ENCODE results near the gene SLC39A11.

Gene SLC39A11

GRCh38 chr17:73123606-73124320, 31.3 kb upstream of the SLC39A11 start:
- no peak for TF ChIP-seq CTCF (IDR thresholded peaks at IDR 0.05; ENCODE audit: low read depth, low read length, missing control alignments)
- DNase-seq (ENCODE audit: extremely low read depth, low read depth), result no peak
- no peak overlapping the region for H3K4me3 ChIP-seq (replicated peaks; ENCODE audit: low read depth, low read length)

- DNase-seq (ENCODE audit: extremely low read depth, low read depth), result no peak
- no peak overlapping the region for H3K4me3 ChIP-seq (replicated peaks; ENCODE audit: low read depth, low read length)
- no peak for TF ChIP-seq CTCF (IDR thresholded peaks at IDR 0.05; ENCODE audit: low read depth, low read length, missing control alignments)
These were observed 30.6 kb upstream of the SLC39A11 start for GRCh38 chr17:73122953-73123605.

GRCh38 chr17:73121506-73121905, 29.0 kb upstream of the SLC39A11 start:
- no peak overlapping the region for H3K4me3 ChIP-seq (replicated peaks; ENCODE audit: low read depth, low read length)
- DNase-seq (ENCODE audit: extremely low read depth, low read depth), result no peak
- no peak for TF ChIP-seq CTCF (IDR thresholded peaks at IDR 0.05; ENCODE audit: low read depth, low read length, missing control alignments)

GRCh38 chr17:73119631-73120030, 27.1 kb upstream of the SLC39A11 start:
- DNase-seq (ENCODE audit: extremely low read depth, low read depth), result no peak
- TF ChIP-seq CTCF (IDR thresholded peaks at IDR 0.05; ENCODE audit: low read depth, low read length, missing control alignments), result no peak
- H3K4me3 ChIP-seq (replicated peaks; ENCODE audit: low read depth, low read length), result no peak overlapping the region

- DNase-seq (ENCODE audit: extremely low read depth, low read depth), result no peak
- no peak overlapping the region for H3K4me3 ChIP-seq (replicated peaks; ENCODE audit: low read depth, low read length)
- no peak for TF ChIP-seq CTCF (IDR thresholded peaks at IDR 0.05; ENCODE audit: low read depth, low read length, missing control alignments)
These were observed 26.5 kb upstream of the SLC39A11 start for GRCh38 chr17:73118951-73119391.

GRCh38 chr17:73118139-73118538, 25.7 kb upstream of the SLC39A11 start:
- H3K4me3 ChIP-seq (replicated peaks; ENCODE audit: low read depth, low read length), result no peak overlapping the region
- no peak for TF ChIP-seq CTCF (IDR thresholded peaks at IDR 0.05; ENCODE audit: low read depth, low read length, missing control alignments)
- DNase-seq (ENCODE audit: extremely low read depth, low read depth), result no peak
